Measurements from ENCODE around the gene UBTF.

Gene UBTF

DNA sequence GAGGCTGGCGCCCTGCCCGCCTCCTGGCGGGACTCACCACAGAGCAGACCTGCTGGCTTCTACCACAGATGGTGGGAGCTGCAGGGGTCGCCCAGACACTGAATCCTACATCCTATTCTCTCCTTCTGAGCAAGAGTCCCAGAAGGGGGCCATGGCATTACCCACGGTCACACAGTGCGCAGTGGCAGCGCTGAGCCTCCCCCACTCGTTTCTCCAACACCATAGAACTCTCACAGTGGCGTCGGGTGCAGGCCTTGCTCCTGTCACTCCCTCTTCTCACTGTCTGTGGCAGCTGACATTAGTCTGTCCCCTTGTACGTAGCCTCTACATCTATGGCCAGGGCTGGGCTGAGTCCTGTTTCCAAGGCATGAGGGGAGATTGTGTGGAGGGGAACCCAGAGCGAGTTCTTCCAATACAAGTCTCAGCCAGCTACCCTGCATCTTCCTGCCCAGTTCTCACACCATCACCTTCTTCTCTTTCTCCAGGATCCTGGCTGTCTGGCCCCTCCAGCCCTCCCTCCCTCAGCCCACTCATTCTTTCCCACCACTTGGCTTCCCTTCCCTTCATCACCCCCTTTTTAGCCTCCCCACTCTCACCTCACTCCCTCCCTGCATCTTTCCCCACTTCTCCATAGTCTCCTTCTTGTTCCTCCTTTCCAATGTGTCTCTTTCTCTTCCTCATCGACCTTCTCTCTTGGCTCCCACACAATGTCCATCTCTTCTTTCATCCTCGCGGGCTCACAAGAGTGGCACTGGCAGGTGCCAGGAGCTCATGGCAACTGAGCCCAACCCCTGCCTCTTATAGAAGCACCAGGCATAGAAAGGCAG is 5.9 kb downstream of the UBTF start:
- TF ChIP-seq, protein P1, sequence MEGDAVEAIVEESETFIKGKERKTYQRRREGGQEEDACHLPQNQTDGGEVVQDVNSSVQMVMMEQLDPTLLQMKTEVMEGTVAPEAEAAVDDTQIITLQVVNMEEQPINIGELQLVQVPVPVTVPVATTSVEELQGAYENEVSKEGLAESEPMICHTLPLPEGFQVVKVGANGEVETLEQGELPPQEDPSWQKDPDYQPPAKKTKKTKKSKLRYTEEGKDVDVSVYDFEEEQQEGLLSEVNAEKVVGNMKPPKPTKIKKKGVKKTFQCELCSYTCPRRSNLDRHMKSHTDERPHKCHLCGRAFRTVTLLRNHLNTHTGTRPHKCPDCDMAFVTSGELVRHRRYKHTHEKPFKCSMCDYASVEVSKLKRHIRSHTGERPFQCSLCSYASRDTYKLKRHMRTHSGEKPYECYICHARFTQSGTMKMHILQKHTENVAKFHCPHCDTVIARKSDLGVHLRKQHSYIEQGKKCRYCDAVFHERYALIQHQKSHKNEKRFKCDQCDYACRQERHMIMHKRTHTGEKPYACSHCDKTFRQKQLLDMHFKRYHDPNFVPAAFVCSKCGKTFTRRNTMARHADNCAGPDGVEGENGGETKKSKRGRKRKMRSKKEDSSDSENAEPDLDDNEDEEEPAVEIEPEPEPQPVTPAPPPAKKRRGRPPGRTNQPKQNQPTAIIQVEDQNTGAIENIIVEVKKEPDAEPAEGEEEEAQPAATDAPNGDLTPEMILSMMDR (IDR thresholded peaks at IDR 0.05; ENCODE audit: insufficient read depth, missing control alignments) = no peak
- FAIRE-seq (no peak), DNase-seq (ENCODE audit: insufficient read length, low spot score) (no peak)

DNA sequence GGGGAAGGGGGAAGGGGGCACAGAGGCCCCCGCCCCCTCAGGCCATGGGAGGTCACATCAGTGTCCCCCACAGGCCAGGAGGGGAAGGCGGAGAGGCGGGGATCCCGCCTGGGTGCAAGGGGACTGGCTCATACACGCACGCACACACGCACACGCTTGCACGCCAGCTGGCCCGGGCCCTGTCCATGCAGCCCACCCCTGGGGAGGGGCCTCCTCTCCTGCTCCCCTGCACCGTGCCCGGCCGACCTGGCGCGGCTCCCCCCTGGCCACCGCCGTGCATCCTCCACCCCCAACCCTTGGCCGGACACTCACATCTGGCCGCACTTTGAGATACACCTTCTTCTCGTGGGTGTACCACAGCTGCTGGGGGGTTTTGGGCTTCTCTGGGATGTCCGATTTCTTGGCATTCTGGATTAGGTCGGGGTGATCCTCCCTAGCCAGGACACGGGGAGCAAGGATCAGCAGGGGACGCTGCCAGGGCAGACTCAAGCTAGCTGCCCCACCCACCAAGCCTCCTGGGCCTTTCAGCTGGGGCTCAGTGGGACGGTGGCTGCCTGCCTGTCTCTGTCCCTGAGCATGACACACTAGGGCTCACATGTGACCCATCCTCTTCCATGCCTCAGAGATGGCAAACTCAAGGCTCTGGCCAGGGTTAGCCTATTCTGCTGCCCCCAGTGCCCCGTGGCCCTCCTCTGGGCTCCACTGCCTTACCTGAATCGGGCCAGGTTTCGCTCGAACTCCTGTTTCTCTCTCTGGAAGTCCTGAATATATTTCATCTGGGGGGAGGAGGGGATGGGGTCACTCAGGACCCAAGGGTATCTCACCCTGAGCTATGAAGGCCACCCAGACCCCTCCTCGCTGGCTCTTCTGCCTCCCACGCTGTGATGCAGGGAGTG is 6.7 kb downstream of the UBTF start:
- FAIRE-seq (no peak), DNase-seq (ENCODE audit: insufficient read length, low spot score) (no peak)
- TF ChIP-seq, protein P1 (IDR thresholded peaks at IDR 0.05; ENCODE audit: insufficient read depth, missing control alignments) = no peak

DNA sequence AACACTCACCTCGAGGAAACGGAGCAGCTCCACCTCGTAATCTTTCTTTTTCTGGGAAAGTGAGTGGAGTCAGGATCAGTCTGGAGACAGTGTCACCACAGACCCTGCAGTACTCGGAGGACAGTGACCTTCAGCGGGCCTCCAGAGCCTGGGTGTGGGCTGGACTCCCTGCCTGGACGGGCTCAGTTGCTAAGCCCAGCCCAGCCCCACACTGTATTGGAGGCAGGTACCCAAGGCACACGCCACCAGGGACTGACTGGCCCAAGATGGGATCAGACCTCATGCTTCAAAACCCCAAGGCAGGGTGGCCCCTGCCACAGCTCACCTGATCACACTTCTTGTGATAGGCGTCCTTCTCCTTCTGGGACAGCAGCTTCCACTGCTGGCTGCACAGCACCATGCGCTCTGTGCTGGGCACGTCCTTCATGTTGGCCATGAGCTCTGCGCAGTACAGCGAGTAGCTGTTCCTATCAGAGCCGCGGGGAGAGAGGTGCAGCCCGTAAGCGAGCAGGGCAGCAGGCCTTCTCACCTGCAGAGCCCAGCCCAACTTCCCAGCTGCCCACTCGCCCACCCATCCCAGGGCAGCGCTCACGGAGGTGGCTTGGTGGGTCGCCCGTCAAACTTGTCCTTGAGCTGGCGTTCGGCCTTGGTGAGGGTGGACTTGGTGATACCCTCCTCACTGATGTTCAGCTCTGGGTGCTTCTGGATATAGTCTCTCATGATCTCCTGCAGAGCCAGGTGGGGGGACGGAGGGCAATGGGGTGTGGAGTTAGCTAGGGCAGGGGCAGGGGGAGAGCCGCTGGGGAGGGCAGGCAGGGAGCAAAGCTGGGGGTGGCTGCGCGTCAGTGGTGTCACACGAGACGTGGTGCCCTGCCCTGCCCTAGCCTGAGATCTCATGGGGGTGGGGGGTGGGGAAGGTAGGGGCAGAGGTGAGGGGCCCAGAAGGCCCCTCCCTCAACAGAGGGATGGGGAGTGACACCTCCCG is 7.9 kb downstream of the UBTF start:
- TF ChIP-seq, protein P1 (IDR thresholded peaks at IDR 0.05; ENCODE audit: insufficient read depth, missing control alignments) = no peak
- DNase-seq (ENCODE audit: insufficient read length, low spot score) (no peak), FAIRE-seq (no peak)

DNA sequence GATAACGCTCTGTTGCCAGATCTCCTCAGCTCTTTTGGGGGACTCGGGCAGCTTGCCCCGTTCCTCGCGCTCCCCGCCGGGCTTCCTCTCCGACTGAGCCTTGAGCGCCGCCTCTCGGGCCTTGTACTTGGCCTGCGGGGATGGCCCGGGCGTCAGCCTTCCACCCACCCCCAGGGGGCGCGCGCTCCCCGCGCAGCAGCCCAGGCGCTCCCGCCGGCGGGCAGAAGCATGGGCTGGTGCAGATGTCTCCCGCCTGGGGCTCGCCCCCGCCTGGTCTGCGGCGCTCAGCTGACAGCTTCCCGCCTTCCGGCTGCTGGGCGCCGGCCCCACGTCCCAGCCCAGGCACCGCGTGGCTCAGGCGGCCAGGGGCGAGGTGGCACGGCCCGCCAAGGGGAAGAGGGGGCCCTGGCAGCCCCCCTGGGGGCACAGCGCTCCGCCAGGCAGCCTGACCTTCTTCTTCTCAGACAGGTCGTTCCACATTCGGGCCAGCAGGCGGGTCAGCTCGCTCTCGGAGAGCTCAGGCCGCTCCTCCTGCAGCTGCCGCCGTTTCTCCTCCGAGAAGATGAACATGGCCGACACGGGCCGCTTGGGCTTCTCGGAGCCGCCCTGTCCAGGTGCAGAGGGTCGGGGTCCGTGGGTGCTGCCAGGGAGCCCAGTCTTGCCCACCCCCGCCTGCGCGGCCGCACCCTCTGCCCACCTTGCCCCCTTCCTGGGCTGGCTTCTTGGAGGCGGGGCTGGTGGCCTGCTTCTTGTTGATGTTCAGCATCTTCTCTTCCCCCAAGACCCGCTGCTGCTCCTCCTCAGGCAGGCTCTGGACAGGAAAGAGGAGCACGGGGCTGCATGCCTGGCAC is 8.9 kb downstream of the UBTF start:
- FAIRE-seq = no peak
- TF ChIP-seq, protein P1 (IDR thresholded peaks at IDR 0.05; ENCODE audit: insufficient read depth, missing control alignments) = peak; percentile 98
- DNase-seq (ENCODE audit: insufficient read length, low spot score) = peak; percentile 98

DNA sequence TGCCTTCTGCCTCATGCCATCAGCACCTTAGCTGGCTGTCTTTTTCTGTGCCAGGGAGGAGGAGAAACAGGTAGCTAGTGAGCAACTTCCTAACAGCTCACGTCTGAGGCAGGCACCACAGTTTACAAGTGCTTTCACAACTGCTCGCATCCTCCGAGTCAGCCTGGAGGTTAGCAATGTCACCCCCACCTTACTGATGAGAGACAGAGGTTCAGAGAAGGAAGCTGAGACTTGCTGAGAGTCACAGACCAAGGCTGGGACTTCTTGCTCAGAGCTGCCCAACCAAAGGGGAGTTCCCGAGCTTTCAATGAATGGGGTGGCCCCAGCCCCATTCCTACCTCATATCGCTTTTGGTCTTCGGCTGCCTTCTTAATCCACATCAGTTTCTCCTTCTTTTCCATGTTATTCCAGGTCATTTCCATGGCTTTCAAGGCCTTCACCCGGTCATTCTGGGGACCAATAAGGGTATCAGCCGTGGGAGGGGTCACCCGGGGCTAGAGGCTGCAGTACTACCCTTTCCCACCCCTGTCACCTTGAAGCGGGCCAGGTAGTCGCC is 9.6 kb downstream of the UBTF start:
- FAIRE-seq (no peak), DNase-seq (ENCODE audit: insufficient read length, low spot score) (no peak)
- TF ChIP-seq, protein P1 (IDR thresholded peaks at IDR 0.05; ENCODE audit: insufficient read depth, missing control alignments) = no peak

DNA sequence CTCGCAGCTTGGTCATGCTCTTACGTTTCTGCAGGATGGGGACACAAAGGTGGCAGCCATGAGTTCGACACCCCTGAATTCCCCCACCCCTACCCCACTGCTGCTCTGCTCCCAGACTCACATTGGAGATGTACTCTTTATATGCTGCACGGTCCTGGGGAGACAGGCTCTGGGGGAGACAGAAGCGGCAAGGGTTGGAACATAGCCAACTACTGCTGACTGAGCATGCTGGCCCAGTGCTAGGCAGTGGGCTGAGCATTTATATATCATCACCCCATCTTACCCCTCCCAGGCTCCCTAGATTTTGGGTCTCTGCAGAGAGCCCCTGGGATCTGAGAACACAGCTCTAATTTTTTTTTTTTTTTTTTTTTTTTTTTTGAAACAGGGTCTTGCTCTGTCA is 11.7 kb downstream of the UBTF start:
- TF ChIP-seq, protein P1 (IDR thresholded peaks at IDR 0.05; ENCODE audit: insufficient read depth, missing control alignments) = no peak
- FAIRE-seq = no peak
- no peak for DNase-seq (ENCODE audit: insufficient read length, low spot score)

All from D721Med (cell line).